ENCODE measurements around the gene PMVK.
A peak's percentile ranks its signal among the peaks of the same experiment; 100 is the strongest.

Gene PMVK

DNA sequence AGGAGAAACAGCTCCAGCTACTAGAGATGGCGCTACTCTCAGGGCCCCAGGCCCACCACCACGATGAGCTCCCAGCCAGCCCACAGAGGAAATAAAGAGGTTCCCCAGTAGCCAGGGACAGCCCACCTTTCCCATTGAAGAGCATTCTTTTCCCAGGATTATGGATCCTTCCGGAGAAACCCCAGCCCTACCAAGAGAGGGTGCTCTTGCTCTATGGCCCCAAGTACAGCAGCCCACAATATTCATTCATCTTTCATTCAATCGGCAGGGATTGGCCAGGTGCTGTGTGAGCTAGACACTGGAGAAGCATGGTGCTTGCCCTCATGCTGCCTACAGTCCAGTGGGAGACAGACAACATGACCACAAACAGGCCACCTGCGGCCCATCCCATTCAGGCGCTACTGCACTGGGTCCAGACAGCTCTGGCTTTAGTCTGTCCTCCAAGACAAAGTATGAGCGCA lies 29.9 kb downstream of the PMVK start:
- no peaks in the 10 kb centered on the region for H3K4me1 ChIP-seq
- no peak overlapping the region for H3K4me3 ChIP-seq
- intact Hi-C loops (cut with DNase I; ENCODE audit: low total_unique reads), result no loop called here
- no peaks in the 10 kb centered on the region for H3K9me3 ChIP-seq
- DNase-seq, result no peak
- TF ChIP-seq, protein P1, sequence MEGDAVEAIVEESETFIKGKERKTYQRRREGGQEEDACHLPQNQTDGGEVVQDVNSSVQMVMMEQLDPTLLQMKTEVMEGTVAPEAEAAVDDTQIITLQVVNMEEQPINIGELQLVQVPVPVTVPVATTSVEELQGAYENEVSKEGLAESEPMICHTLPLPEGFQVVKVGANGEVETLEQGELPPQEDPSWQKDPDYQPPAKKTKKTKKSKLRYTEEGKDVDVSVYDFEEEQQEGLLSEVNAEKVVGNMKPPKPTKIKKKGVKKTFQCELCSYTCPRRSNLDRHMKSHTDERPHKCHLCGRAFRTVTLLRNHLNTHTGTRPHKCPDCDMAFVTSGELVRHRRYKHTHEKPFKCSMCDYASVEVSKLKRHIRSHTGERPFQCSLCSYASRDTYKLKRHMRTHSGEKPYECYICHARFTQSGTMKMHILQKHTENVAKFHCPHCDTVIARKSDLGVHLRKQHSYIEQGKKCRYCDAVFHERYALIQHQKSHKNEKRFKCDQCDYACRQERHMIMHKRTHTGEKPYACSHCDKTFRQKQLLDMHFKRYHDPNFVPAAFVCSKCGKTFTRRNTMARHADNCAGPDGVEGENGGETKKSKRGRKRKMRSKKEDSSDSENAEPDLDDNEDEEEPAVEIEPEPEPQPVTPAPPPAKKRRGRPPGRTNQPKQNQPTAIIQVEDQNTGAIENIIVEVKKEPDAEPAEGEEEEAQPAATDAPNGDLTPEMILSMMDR (IDR thresholded peaks at IDR 0.05), result peak in 1 of 2 experiments; percentile 34
- no peaks in the 10 kb centered on the region for H3K27me3 ChIP-seq
- H3K27ac ChIP-seq, result no peak overlapping the region
- no peaks in the 10 kb centered on the region for H3K36me3 ChIP-seq

DNA sequence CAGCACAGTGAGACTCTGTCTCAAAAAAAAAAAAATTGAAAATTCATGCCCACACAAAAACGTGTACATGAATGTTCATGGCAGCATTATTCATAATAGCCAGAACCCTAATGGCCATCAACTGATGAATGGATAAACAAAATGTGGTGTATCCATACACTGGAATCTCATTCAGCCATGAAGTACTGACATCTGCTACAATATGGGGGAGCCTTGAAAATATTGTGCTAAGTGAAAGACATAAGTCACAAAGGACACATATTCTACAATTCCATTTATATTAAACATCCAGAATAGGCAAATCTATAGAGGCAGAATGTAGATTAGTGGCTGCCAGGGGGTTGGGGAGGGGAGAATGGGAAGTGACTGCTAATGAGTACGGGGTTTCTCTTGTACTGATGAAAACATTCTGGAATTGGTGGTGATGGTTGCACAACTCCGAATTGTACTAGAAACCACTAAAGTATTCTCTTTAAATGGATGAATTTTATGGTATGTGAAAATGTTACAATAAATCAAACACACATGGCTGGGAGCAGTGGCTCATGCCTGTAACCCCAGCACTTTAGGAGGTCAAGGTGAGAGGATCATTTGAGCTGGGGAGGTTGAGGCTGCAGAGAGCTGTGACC lies 33.5 kb downstream of the PMVK start:
- Histone ChIP-seq H3K36me3 (no peaks in the 10 kb centered on the region), H3K4me3 (no peak overlapping the region), H3K9me3 (no peaks in the 10 kb centered on the region), H3K27me3 (peaks cover 0 to 2% of the 10 kb centered on the region in 2 donors), H3K4me1 (no peaks in the 10 kb centered on the region), H3K27ac (no peak overlapping the region)
- DNase-seq, result no peak
- TF ChIP-seq, protein P1 (IDR thresholded peaks at IDR 0.05), result no peak
- intact Hi-C loops (cut with DNase I; ENCODE audit: low total_unique reads), result no loop called here

DNA sequence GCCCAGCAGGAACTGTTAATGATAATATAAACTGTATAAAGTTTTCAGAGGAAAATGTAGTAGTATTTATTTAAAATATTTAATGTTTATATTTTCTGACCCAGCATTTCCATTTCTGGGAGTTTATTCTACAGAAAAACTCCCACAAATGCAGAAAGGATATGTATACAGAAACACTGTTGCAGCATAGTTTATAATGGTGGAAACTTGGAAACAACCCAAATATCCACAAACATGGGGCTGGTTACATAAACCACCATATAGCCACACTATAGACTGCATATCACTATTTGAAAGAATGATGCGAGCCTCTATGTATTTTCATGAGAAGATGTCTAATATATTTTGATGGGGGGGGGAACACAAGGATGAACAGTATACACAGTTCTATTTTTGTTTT lies 34.9 kb downstream of the PMVK start:
- intact Hi-C loops (cut with DNase I; ENCODE audit: low total_unique reads), result no loop called here
- TF ChIP-seq, protein P1 (IDR thresholded peaks at IDR 0.05), result no peak

DNA sequence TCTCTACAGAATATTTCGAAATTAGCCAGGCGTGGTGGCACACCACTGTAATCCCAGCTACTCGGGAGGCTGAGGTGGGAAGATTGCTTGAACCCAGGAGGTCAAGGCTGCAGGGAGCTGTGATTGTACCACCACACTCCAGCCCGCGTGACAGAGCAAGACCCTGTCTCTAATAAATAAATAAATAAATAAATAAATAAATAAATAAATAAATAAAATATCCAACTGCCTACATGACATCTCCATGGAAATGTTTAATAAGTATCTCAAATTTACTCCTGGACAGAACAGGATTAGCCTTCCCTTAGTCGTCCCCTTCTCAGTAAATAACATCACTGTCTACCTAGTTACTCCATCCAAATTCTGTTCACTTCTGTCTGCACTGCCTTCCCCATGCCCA lies 37.5 kb downstream of the PMVK start:
- Histone ChIP-seq H3K4me1 (no peaks in the 10 kb centered on the region), H3K36me3 (no peaks in the 10 kb centered on the region)

More for the DNA sequence above, 34.9 kb downstream of the PMVK start:
- Histone ChIP-seq H3K27ac (no peak overlapping the region), H3K36me3 (no peaks in the 10 kb centered on the region), H3K4me1 (no peaks in the 10 kb centered on the region), H3K27me3 (peaks cover 0 to 6% of the 10 kb centered on the region in 2 donors), H3K9me3 (no peaks in the 10 kb centered on the region), H3K4me3 (no peak overlapping the region)
- no peak for DNase-seq

DNA sequence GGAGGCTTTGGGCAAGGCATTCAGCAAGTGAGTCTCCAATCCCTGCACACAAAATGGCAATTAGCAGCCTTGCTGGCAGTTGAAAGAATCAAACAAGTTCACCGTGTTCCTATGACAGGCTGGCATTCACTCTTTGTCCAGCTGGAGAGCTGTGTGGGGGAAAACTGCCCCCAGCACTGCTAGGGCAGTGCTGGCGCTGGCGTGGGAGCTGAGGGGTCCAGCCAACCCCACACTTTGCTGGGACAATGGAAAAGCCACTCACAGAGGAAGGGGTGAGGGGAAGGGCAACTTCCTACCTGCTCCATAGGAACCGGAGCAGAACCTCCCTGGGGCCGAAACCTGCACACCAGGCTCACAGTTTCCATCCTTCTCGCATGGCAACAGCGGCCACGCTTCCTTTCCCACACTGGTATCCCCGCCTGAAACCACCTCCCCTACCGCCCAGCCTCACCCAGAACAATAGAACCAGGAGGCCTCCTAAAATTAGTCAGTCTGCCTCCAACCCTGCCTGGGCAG lies 39.7 kb downstream of the PMVK start:
- Histone ChIP-seq H3K4me1 (no peaks in the 10 kb centered on the region), H3K4me3 (no peak overlapping the region), H3K36me3 (no peaks in the 10 kb centered on the region), H3K27me3 (peaks cover 0 to 7% of the 10 kb centered on the region in 2 donors), H3K27ac (no peak overlapping the region), H3K9me3 (no peaks in the 10 kb centered on the region)
- TF ChIP-seq, protein P1 (IDR thresholded peaks at IDR 0.05), result no peak
- intact Hi-C loops (cut with DNase I; ENCODE audit: low total_unique reads), result no loop called here
- no peak for DNase-seq

More for the DNA sequence above, 37.5 kb downstream of the PMVK start:
- TF ChIP-seq, protein P1 (IDR thresholded peaks at IDR 0.05), result no peak
- H3K27ac ChIP-seq, result no peak overlapping the region
- H3K9me3 ChIP-seq, result no peaks in the 10 kb centered on the region
- intact Hi-C loops (cut with DNase I; ENCODE audit: low total_unique reads), result no loop called here
- H3K27me3 ChIP-seq, result peaks cover 0 to 7% of the 10 kb centered on the region in 2 donors
- H3K4me3 ChIP-seq, result no peak overlapping the region
- no peak for DNase-seq

Measured in tibial artery (tissue), 4 donors.